MV-4-11 (cell line): Measurements from ENCODE around the gene SNAPC3.
A peak's percentile ranks its signal among the peaks of the same experiment; 100 is the strongest.
"Not testable (repeated sequence)": the region's sequence is repeated elsewhere in the genome, so short reads cannot be mapped to it uniquely, and the experiment has no call there.

Source experiments
- DNase-seq: peaks from one replicate; lab custom pipeline; 2025; lab: John Stamatoyannopoulos, UW

The SNAPC3 gene

DNA sequence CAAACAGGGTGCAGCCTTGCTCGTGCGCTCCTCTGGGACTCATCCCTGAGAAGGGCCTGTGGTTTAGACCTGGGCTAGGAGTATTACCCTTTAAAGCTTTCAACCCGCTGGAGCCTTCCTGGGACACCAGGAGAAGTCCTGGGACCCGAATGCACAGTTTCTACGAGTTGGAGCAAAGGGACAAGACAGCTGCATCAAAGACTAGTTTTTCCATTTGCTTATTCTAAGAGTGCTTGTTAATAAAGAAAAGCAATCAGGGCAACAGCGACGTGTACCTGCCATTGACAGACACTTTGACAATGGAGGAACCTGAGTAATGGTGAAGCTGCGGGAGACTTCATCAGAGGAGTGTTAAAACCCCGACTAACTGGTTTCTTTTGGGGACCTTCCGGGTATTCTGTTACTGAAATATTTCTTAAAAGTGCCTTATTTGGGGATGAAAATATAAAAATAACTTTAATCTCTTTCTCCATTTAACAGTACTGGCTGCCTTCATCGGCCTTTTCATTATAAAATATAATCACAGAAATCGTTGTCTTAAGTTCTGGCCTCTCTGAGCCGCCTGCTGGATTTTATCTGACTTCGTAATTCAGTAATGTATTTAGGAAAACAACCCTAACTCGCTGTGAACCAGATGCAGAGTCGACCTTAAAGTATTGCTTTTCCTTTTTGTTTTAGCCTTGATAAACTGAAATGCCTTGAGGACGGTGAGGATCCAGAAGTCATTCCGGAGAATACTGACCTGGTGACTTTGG, 732 bp downstream of the SNAPC3 start:
- DNase-seq: peak; percentile 23

DNA sequence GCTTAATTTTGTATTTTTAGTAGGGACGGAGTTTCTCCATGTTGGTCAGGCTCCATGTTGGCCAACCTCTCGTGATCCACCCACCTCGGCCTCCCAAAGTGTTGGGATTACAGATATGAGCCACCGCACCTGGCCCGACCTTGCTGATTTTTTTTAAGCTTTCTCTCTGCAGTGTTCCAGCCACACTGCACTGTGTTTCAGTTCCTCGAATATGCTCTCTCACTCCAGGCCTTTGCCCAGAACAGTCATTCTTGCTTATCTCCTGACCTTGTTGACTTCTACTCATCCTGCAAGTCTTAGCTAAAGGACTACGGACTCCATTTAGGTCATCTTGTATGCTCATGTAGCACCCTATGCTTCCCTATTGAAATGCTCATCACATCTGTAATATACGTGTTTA, 3.3 kb downstream of the SNAPC3 start:
- peak; percentile 72 for DNase-seq

DNA sequence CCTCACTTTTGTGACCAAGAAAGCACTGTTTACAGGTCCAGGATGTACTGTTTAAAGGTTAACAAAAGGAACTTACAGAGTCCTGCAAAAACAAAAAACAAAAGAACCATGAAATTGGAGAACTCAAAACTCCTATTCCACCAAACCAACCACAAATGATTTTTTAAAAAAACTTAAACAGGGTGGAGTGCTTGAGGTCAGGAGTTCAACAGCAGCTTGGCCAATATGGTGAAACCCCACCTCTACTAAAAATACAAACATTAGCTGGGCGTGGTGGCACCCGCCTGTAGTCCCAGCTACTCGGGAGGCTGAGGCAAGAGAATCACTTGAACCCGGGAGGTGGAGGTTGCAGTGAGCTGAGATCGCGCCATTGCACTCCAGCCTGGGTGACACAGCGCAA, 5.0 kb downstream of the SNAPC3 start:
- peak; percentile 70 for DNase-seq

DNA sequence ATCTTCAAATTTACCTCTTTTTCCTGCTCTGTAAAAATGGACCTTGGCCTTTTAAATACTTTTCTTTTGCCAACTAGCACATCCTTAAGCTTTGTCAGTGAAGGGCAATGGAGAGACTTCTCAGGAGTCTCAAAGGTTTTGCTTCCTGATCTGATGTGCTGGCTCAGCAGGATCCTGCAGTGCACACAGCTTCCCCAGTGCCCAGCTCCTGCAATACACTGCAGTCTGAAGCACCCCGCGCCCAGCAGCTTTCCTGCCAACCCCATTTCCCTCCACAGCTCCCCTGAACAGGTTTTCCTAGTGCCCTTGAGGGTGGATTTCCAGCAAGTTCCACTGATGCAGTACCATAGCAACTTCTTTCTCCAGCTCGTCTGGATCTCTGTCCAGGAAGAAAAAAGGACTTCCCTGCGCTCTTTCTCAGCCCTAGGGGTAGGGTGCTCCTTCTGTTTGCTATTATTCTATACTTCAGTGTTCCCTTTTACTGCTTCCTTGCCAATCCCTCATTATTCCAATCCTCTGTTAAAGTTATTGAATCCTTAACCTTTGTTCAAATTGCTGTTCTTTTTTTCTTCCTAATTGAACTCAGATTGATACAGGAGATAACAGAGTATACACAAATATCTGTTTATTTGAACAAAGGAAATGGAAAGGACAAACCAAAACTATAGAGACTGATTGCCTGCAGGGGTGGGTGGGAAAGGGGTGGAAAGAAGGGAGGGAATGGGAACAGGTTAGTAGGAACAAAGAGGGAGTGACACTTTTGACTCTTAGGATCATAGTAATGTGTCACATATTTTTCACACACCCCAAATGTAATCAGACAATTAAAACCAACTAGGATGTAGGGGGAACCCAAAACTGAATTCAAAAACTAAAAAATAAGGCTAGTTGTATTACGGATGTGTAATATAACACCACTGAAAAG, 8.5 kb downstream of the SNAPC3 start:
- peak; percentile 12 for DNase-seq

DNA sequence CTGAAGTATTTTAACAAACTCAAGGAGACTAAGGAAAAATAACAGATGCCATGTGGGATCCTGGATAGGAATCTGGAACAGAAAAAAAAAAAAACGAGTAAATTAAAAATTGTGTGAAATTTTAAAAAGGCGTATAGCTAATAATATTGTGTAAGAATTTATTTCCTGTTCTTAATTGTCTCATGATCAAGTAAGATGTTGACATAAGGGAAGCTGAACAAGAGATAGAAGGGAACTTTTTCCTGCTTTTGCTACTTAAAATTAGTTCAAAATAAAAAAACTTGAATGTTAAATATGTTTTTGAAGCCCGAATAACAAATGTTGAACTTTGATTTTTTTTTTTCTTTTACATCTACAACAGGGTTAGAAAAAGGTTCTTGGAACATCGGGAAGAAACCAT, 10.5 kb downstream of the SNAPC3 start:
- no peak for DNase-seq

DNA sequence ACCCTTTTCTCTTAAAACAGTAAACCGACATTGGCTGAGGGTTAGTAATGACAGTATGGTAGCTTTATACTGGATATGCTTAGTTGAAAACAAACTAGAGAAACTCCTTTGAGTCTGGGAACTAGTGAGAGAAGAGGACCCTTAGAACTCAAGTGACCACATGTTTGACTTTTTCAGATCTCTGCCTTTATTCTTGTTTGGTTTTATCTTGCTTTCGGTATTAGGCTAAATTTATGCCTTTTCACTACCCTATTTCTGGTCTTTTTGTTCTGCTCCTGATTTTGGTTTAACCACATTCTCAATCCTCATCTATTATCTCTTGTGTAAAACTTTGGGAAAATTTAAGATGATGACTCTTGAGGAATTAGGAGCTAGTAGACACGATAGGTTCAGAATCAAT, 11.0 kb downstream of the SNAPC3 start:
- no peak for DNase-seq

DNA sequence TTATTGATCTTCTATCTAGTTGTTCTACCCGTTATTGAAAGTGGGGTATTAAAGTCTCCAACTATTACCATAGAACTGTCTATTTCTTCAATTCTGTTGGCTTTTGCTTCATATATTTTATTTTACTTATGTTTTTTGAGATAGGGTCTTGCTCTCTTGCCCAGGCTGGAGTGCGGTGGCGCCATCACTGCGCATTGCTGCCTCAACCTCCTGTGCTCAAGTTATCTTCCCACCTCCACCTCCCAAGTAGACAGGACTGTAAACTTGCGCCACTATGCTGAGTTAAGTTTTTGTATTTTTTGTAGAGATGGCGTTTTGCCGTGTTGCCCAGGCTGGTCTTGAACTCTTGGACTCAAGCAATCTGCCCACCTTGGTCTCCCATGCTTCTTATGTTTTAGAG, 16.2 kb downstream of the SNAPC3 start:
- no peak for DNase-seq

DNA sequence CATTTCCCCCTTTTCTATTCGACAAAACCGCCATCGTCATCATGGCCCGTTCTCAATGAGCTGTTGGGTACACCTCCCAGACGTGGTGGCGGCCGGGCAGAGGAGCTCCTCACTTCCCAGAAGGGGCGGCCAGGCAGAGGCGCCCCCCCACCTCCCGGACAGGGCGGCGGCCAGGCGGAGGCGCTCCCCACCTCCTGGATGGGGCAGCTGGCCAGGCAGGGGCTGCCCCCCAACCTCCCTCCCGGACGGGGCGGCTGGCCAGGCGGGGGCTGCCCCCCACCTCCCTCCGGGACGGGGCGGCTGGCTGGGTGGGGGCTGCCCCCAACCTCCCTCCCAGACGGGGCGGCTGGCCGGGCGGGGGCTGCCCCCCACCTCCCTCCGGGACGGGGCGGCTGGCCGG, 19.2 kb downstream of the SNAPC3 start:
- DNase-seq: not testable (repeated sequence)

DNA sequence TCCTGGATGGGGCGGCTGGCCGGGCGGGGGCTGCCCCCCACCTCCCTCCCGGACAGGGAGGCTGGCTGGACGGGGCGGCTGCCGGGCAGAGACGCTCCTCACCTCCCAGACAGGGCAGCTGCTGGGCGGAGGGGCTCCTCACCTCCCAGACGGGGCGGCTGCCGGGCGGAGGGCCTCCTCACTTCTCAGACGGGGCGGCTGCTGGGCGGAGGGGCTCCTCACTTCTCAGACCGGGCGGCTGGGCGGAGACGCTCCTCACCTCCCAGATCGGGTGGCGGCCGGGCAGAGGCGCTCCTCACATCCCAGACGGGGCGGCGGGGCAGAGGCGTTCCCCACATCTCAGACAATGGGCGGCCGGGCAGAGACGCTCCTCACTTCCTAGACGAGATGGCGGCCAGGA, 19.6 kb downstream of the SNAPC3 start:
- not testable (repeated sequence) for DNase-seq

DNA sequence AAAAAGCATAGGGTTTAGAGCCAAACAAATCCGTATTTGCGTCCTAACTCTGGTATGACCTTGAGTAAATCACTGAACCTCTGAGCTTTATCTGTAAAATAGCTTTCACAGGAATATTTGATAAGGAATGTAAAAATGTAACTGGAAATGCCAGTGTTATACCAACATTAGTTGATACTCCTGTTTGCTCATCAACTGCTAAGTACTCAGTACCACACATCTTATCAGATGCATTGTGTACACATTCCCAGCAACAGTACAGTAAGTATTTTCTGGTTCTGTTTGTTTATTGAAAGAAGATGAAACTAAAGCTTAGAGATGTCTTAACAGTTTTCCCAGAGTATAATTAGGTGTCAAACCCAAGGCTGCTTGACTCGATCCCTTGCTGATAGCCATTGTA, 21.5 kb downstream of the SNAPC3 start:
- no peak for DNase-seq

DNA sequence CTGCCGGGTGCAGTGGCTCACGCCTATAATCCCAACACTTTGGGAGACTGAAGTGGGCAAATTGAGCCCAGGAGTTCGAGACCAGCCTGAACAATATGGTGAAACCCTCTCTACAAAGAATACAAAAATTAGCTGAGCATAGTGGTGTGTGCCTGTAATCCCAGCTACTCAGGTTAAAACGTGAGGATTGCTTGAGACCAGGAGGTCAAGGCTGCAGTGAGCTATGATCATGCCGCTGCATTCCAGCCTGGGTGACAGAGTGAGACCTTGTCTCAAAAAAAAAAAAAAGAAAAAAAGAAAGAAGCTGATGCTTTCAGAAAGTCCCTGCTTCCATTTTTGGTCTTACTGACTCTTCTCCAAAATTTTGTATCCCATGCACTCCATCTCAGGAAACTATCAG, 31.3 kb downstream of the SNAPC3 start:
- no peak for DNase-seq

DNA sequence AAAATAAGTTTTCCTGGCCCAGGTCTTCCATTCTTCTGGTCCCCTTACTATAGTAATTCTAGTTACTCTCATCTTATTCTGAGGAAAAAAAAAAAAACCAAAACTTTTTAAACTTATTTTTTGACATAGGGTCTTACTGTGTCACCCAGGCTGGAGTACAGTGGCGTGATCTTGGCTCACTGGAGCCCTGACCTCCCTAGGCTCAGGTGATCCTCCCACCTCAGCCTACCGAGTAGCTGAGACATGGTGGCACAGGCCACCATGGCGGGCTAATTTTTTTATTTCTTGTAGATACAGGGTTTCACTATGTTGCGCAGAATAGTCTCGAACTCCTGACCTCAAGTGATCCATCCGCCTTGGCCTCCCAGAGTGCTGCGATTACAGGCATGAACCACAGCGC, 38.4 kb downstream of the SNAPC3 start:
- DNase-seq: no peak

DNA sequence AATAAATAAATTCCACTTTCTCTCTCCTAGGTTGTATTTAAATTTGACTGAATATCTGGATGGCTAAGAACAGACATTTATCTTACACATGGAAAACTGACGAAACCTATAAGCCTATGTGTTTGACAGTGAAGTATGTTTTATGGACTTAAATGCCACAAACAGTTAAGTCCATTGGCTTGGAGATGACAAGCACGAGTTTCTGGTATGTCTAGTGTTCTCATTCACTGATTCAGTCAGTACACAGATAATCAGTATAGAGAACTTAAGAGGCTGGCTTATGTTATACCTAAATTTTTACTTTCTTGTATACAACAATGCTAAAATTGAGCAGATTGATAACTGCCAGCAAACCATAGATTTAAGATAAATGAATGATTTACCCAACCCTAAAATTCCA, 38.9 kb downstream of the SNAPC3 start:
- DNase-seq: no peak

DNA sequence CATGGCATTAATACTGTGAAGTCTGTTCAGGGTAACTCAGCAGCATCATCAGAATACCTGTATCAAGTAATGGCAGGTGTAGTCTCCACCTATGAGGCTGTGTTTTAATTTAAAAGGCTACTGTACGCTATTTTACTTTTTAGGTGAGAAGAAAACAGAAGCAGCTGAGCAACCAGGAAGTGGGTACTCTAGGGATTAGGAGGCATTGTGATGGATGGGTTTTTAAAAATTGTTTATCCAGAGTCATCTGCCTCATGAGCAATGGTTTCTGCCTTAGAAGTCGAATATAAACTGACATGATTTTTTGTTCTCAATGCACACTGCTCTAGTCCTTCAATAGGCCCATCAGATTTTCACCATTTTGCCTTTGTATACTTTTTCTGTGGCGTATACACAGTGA, 45.5 kb downstream of the SNAPC3 start:
- DNase-seq: no peak

DNA sequence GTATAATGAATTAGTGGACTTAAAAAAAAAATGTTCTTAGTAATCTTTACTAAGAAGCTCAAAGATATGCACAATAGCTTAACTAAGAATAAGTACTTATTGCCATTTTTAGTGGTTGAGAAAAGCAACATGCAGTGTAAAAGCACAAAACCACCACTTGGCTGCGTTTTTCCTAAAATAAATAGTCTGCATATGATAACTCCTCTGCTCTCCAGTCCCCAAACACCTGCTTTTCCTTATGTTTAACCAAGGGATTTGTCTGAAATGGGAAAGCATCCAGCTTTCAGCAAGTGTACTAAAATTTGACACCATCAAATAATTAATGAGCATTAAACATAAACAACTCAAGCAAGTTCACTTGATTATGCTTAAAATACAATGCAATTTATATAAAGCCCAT, 46.7 kb downstream of the SNAPC3 start:
- DNase-seq: no peak

DNA sequence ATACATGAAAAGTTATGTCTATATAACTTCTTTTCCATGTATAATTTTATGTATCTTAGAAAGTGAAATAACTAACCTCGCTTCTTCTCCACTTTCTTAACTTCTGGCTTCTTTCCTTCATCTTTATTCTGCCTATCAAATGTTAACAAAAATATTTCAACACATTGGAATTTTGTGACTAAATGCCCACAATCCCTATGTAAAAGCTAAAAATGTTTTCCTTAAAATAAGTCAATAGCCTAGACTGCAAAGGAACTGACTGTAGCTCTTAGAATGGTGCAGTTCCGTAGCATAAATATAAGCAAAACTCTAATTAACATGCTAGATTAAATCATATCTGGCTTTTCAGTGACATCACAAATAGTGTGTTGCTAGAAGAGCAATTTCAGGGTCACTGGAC, 47.2 kb downstream of the SNAPC3 start:
- no peak for DNase-seq

DNA sequence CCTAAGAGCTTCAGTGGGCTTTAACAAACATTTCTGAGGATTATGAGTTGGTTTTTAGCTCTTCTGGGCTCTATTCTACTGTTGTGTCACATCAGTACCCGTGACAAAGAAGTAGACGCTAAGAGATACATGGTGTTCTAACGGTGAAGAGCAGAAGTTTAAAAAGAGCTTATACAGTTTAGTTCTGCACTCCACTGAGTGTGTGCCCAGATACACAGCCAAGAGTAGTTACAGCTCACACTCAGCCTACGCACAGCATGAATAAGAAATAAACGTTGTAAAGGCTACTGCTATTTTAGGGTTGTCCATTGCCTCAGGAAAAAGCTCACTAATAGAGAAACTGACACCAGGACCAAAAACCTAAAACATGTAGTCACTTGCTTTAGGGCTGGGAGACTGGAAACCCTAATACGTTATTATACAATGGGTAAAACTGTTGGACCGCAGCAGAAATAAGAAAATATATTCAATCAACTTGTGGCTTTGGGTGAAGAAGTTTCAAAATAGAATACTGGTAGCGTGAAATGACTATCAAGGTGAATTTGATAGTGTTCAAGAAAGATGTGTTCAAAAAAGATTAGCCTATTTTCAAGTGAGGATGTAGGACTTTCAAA, 53.4 kb downstream of the SNAPC3 start:
- DNase-seq: no peak

DNA sequence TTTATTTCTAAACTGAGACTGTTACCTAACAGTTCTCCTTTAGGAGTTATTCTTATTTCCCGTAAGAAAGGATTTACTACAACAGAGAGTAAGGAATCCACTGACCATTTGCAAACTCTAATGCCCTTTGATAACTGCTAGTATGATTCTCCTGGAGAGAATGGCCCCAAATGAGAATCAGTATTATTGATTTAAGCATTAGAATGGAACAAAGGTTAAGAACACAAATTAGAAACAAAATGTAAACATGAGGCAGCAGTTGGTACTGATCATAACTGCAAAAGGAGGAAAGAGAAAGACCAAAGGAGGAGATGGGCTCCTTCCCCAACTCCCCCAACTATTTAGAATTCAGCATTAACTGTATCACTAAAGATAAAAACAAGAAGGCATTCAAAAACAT, 57.4 kb downstream of the SNAPC3 start:
- DNase-seq: no peak

DNA sequence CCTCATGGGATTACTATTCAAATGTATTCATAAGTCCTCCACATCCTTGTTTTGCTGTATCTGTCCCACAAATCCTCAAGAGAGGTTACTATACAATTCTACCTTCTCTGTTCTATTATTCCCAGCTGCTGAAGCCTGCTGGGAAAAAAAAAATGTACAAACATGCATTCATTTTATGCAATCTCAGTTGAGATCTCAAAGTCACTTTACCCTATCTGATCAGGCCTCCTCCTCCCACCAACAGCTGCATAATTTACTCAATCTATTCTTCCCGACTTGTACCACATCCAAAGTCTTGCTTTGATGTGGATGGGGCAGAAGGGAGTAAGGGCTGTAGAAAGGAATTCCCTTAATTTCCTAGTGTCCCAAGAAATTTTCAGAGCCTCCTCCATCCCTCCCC, 59.5 kb downstream of the SNAPC3 start:
- no peak for DNase-seq

DNA sequence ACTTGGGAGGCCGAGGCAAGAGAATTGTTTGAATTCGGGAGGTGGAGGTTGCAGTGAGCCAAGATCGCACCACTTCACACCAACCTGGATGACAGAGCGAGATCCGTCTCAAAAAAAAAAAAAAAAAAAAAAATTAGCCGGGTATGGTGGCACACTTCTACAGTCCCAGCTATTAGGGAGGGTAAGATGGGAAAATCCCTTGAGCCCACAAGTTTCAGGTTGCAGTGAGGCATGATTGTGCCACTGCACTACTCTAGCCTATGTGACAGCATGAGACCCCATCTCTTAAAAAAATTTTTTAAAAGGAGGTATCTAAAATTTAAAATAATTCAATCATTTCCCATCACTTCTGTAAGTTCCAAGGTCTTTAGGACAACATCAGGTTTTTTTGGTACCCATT, 62.1 kb downstream of the SNAPC3 start:
- DNase-seq: no peak

DNA sequence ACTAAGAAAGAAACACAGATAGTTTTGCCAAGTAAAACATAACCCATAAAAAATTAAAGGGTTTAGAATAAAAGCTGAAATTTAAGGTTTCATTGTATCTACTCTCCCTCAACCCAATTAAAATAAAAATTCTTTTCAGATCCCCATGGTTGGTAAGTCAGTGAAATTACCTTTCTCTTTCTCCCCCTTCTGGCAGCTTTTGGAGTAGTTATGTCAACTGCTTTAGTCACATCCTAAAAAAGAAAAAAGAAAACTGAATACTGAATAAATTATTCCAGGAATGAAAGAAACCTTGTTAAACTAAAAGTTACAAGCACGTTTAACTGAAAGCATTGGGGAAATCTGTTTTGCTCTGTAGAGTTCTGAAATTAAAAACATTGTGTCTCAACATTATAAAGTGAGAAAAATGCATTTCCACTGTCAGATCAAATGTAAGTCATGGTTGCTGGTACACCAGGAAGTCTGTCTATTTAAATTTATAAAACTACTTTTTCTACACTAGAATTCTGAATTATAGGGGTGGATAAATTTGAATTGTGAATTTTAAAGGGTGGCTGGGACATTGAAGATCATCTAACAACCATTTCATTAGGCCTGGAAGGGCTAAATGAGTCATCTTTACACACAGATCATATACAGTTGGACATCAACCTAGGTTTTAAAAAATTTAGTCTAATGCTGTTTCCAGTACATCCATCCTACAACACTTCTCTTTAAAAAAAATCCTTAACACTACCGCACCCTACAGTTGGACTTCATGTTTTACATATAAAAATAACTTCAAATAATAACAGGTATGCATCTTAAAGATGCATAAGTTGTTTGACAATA, 63.4 kb downstream of the SNAPC3 start:
- DNase-seq: peak; percentile 10

DNA sequence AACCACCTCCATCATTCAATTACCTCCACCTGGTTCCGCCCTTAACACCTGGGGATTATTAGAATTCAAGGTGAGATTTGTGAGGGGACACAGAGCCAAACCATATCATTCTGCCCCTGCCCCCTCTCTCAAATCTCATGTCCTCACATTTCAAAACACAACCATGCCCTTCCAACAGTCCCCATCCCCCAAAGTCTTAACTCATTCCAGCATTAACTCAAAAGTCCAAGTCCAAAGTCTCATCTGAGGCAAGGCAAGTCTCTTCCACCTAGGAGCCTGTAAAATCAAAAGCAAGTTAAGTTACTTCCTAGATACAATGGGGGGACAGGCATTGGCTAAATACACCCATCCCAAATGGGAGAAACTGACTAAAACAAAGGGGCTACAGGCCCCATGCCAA, 69.3 kb downstream of the SNAPC3 start:
- DNase-seq: no peak
